Heart left ventricle (tissue), 13 donors: ENCODE data around the gene SLC35D3.

Experiments
- POLR2A ChIP-seq, 2 donors: fragments of 450-650 bp; IDR thresholded peaks; one replicate each; pipeline ENCODE4 v1.6.1; 2017; ENCODE audit warnings: antibody characterized with exemption in 2 of 2, mild to moderate bottlenecking in 2 of 2, moderate library complexity in 2 of 2
- TF ChIP-seq, protein P1 (sequence below), 12 donors: fragments of 200-600 bp; sonication (generic) in 4 of 12; IDR thresholded peaks; one replicate each; pipeline versions ENCODE4 v1.5.0 to v1.8.0; 2018 to 2022; ENCODE audit warnings: antibody characterized with exemption in 12 of 12, mild to moderate bottlenecking in 5 of 12
- donor health status: ischemic (EF 13 %, LVEDD 7.1; RV severe dilation, severe dysfunction).
- donor health status: DM: no; HTN: yes; CAD: no.
- donor health status: DM: no; HTN: no; CAD: no.
- donor health status: ischemic (EF 25% LVEDD 6.9; RV normal size, moderate dysfunction).
- donor health status: ischemic (EF 25% LVEDD 5.7; RV mildly dilated, moderate dysfunction).
- donor health status: ischemic (EF 35%, LVEDD 5.7; RV mildly dilated, moderate dysfunction).
- donor health status: nonischemic (EF 11% LVEDD 7.7; RV severe dilation, severe dysfunction).
- donor health status: DM: yes; HTN: yes; CAD: no.
- donor health status: PGD.
- donor health status: ischemic (EF 29% LVEDD 5.4; RV normal size, mild dysfunction).
- donor health status: nonischemic (EF 23%, LVEDD 6.1; RV moderate dilation, normal function).

DNA sequence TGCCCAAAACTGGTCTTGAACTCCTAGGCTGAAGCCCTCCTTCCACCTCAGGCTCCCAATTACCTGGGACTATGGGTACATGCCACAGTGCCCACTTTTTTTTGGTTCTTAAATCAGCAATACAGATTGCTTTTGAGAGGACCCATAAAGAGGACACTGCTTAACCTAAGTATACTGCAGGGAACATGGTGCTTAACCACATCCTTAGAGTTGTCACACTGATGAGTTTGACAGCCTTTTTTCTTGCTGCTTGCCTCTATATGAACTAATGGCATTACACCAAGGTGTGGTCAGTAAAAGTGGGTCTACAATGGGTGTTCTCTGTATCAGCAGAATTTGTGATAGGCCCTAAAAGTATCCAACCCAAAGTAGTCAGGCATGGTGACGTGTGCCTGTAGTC is 7.2 kb upstream of the SLC35D3 start:
- TF ChIP-seq, protein P1, sequence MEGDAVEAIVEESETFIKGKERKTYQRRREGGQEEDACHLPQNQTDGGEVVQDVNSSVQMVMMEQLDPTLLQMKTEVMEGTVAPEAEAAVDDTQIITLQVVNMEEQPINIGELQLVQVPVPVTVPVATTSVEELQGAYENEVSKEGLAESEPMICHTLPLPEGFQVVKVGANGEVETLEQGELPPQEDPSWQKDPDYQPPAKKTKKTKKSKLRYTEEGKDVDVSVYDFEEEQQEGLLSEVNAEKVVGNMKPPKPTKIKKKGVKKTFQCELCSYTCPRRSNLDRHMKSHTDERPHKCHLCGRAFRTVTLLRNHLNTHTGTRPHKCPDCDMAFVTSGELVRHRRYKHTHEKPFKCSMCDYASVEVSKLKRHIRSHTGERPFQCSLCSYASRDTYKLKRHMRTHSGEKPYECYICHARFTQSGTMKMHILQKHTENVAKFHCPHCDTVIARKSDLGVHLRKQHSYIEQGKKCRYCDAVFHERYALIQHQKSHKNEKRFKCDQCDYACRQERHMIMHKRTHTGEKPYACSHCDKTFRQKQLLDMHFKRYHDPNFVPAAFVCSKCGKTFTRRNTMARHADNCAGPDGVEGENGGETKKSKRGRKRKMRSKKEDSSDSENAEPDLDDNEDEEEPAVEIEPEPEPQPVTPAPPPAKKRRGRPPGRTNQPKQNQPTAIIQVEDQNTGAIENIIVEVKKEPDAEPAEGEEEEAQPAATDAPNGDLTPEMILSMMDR (IDR thresholded peaks at IDR 0.05): no peak
- TF ChIP-seq POLR2A (IDR thresholded peaks at IDR 0.05): no peak
